Right lobe of liver (tissue), 4 donors: ENCODE data around the gene LTO1.

Source experiments
- POLR2A ChIP-seq: fragments of 450-650 bp; IDR thresholded peaks from one replicate; pipeline ENCODE4 v1.6.1; 2017; ENCODE audit warnings: antibody characterized with exemption, mild to moderate bottlenecking
- TF ChIP-seq, protein P1 (sequence below), 4 donors: fragments of 200-600 bp in 3 of 4; fragments of 450-650 bp in 1 of 4; IDR thresholded peaks; one replicate each; pipeline versions ENCODE4 v1.5.1 to v1.8.0; 2016 to 2022; ENCODE audit warnings: antibody characterized with exemption in 4 of 4, mild to moderate bottlenecking in 2 of 4
- donor health status: DM: no; HTN: no; CAD: no.
- donor health status: DM: no; HTN: no; CAD: no.
- donor health status: DM: no; HTN: yes; CAD: no.

DNA sequence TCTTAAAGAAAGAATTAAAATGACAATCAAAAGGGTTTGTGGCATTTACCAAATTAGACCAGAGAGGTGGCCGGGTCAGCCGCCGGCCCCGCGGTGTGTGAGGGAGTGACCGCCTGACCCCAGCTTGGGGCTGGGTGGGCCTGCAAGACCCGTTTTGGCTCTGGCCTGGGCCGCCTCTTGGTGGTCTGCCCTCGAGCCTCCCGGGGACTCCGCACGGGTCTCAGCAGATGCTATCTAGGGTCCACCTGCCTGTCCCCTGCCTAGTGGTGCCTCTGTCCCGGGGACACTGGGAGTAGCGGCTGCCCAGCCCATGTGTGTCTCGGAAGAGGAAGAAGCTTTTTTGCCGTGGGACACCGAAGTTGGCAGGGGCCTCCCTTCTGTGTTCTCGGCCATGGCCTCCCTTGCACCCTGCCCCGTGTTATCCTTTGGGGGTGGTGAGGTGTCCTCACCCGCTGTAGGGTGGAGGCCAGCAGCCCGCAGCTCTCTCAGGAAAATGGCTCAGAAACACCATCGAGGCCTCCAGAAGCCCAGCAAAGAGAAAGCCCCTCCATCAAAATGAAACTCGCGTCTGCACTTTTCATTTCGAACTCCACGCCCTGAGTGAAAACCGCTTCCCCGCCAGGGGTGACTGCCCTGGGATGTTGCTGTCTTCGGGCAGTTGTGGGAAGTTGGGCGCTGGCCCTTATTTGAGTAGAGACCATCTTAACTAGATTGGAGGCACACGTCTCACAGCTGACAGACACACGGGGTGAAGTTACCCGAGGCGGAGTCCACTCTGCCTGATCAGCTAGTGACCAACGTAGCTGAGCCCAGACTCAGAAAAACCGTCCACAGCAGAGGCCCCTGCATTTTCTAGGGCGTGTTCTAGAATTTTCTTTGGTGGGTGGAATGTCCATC, 26.2 kb downstream of the LTO1 start:
- TF ChIP-seq, protein P1, sequence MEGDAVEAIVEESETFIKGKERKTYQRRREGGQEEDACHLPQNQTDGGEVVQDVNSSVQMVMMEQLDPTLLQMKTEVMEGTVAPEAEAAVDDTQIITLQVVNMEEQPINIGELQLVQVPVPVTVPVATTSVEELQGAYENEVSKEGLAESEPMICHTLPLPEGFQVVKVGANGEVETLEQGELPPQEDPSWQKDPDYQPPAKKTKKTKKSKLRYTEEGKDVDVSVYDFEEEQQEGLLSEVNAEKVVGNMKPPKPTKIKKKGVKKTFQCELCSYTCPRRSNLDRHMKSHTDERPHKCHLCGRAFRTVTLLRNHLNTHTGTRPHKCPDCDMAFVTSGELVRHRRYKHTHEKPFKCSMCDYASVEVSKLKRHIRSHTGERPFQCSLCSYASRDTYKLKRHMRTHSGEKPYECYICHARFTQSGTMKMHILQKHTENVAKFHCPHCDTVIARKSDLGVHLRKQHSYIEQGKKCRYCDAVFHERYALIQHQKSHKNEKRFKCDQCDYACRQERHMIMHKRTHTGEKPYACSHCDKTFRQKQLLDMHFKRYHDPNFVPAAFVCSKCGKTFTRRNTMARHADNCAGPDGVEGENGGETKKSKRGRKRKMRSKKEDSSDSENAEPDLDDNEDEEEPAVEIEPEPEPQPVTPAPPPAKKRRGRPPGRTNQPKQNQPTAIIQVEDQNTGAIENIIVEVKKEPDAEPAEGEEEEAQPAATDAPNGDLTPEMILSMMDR (IDR thresholded peaks at IDR 0.05) = no peak
- TF ChIP-seq POLR2A = no peak
